GM21390 (cell line): ENCODE data around the gene KLK15.

Experiments used
- ATAC-seq: cut with Tn5 transposase; IDR thresholded peaks from one replicate; pipeline ENCODE4 v1.9.1; 2021; ENCODE audit not compliant: unreplicated experiment

The KLK15 gene, protein sequence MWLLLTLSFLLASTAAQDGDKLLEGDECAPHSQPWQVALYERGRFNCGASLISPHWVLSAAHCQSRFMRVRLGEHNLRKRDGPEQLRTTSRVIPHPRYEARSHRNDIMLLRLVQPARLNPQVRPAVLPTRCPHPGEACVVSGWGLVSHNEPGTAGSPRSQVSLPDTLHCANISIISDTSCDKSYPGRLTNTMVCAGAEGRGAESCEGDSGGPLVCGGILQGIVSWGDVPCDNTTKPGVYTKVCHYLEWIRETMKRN

DNA sequence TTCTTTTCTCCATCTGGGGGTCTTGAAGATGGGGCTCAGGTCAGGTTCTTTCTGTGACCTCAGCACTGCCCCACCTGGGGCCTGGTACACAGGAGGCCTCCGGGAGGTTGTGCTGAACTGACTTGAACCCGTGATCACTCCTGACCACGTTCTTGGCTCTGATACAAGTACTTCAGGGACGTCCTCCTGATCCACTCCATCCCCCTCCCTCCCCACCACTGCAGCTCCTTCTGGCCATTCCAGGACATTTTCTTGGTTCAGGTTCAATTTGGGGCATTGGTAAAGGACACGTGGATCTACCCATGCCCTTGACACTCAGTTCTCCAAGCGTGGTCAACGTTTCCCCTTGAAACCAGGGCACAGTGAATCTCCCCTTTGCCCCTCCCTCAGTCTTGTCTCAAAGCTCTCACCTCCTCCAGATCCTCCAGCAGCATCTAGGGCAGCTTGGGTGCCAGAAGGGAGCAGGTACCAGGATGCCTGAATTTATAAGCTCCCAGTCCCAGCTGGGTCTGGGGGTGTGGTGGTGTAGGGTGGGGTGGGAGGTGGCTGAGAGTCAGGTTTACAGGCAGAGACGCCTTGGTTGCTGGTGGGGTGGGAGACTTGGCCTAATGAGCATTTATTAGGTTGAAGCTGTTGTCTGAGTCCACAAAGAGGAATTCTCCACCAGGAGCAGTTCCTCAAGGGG is at the start of gene KLK15:
TSS of gene KLK15 (minus strand) at position 458 of the 685 bp plus-strand sequence. CDS start 2,082 bp downstream, outside the sequence.
- ATAC-seq, result no peak

DNA sequence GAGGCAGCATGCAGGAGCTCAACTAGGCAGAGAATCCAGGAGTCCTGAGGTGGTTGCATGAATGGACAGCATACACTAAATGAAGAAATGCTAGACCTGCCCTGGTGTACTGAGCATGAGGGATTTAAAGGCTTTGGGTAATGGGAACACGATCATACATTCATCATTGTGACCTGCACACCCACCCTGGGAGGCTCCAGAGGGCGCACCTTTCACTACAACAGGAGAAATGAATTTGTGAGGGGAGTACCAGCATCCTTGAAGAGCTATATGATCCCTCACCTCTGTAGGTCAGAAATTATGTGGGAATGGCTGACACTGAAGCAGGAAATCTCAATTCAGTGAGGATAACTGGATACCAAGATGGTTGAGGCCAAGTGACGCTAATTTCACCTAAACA is 48.8 kb upstream of the KLK15 start:
- ATAC-seq, result no peak

DNA sequence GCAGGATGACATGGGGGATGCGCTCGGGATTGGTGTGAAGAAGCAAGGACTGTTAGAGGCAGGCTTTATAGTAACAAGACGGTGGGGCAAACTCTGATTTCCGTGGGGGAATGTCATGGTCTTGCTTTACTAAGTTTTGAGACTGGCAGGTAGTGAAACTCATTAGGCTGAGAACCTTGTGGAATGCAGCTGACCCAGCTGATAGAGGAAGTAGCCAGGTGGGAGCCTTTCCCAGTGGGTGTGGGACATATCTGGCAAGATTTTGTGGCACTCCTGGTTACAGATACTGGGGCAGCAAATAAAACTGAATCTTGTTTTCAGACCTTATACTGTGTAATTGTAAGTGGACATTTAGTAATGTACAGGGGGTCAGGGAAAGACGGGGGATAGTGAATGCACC is 46.9 kb upstream of the KLK15 start:
- ATAC-seq, result no peak

DNA sequence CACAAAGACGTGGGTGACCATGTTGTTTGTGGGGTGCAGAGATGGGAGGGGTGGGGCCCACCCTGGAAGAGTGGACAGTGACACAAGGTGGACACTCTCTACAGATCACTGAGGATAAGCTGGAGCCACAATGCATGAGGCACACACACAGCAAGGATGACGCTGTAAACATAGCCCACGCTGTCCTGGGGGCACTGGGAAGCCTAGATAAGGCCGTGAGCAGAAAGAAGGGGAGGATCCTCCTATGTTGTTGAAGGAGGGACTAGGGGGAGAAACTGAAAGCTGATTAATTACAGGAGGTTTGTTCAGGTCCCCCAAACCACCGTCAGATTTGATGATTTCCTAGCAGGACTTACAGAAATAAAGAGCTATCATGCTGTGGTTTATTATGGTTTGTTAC is 45.5 kb upstream of the KLK15 start:
- ATAC-seq, result no peak

DNA sequence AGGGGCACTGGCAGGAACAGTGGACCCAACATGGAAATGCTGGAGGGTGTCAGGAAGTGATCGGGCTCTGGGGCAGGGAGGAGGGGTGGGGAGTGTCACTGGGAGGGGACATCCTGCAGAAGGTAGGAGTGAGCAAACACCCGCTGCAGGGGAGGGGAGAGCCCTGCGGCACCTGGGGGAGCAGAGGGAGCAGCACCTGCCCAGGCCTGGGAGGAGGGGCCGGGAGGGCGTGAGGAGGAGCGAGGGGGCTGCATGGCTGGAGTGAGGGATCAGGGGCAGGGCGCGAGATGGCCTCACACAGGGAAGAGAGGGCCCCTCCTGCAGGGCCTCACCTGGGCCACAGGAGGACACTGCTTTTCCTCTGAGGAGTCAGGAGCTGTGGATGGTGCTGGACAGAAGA is 44.0 kb upstream of the KLK15 start:
- ATAC-seq, result no peak

DNA sequence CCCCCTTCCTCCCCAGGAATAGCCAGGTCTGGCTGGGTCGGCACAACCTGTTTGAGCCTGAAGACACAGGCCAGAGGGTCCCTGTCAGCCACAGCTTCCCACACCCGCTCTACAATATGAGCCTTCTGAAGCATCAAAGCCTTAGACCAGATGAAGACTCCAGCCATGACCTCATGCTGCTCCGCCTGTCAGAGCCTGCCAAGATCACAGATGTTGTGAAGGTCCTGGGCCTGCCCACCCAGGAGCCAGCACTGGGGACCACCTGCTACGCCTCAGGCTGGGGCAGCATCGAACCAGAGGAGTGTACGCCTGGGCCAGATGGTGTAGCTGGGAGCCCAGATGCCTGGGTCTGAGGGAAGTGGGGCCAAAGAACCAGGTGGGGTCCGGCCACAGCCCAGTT is 43.1 kb upstream of the KLK15 start:
- no peak for ATAC-seq

DNA sequence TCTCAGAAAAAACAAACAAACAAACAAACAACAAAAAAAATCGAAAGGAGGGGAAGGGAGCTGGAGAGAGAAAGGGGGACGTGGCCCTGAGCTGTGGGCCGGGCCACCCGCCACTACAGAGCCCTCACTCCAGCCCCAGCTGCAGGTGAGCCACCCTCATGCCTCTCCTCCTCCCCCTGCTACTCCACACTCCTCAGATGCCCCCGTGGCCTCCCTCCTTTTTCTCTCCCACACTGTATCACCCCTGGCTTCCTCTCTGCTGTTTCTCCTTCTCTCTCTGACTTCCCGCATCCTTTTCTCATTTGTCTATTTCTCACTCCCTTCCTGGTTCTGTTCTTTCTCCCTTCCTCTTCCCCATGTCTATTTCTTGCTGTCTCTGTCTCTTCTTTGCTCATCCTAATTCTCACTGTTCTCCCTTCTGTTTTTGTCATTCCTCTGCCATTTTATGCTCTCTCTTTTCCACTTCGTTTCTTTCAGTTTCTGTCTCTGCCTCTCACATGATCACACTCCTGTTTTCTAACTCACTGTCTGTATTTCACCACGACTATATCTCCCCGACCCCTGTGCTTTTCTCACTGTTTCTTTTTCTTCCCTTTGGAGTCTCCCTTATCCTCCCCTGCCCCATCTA is 42.5 kb upstream of the KLK15 start:
- ATAC-seq, result no peak

DNA sequence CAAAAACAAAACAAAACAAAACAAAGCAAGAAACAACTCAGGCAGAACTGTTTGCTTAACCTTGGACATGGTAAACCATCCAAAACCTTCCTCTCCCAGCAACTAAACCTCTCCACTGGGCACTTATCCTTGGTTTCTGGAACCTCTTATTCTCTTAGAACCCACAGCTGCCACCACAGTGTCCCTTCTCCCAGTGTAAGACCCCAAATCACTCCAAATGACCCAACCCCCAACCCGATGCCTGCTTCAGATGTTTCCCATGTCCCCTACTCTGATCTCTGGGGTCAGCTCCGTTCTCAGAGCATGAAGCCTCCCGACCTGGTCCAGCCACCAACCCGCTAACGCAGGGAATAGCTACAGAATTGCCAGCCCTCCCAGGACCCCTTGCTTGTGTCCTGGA is 40.8 kb upstream of the KLK15 start:
- no peak for ATAC-seq

DNA sequence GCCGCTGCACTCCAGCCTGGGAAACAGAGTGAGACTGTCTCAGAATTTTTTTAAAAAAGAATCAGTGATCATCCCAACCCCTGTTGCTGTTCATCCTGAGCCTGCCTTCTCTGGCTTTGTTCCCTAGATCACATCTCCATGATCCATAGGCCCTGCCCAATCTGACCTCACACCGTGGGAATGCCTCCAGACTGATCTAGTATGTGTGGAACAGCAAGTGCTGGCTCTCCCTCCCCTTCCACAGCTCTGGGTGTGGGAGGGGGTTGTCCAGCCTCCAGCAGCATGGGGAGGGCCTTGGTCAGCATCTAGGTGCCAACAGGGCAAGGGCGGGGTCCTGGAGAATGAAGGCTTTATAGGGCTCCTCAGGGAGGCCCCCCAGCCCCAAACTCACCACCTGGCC is 39.7 kb upstream of the KLK15 start, which contains the start of gene KLK2:
TSS of gene KLK2 (plus strand) at position 384 of the 400 bp plus-strand sequence. CDS start 35 bp downstream, outside the sequence.
- ATAC-seq, result no peak

DNA sequence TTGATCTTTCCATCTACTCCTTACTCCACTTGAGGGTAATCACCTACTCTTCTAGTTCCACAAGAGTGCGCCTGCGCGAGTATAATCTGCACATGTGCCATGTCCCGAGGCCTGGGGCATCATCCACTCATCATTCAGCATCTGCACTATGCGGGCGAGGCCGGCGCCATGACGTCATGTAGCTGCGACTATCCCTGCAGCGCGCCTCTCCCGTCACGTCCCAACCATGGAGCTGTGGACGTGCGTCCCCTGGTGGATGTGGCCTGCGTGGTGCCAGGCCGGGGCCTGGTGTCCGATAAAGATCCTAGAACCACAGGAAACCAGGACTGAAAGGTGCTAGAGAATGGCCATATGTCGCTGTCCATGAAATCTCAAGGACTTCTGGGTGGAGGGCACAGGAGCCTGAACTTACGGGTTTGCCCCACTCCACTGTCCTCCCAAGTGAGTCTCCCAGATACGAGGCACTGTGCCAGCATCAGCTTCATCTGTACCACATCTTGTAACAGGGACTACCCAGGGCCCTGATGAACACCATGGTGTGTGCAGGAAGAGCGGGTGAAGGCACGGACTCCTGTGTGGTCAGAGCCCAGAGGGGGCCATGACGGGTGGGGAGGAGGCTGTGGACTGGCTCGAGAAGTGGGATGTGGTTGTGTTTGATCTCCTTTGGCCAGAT is 37.2 kb upstream of the KLK15 start:
- ATAC-seq, result no peak

DNA sequence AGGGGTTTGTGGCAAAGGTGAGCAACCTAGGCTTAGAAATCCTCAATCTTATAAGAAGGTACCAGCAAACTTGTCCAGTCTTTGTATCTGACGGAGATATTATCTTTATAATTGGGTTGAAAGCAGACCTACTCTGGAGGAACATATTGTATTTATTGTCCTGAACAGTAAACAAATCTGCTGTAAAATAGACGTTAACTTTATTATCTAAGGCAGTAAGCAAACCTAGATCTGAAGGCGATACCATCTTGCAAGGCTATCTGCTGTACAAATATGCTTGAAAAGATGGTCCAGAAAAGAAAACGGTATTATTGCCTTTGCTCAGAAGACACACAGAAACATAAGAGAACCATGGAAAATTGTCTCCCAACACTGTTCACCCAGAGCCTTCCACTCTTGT is 36.1 kb upstream of the KLK15 start:
- ATAC-seq, result no peak

DNA sequence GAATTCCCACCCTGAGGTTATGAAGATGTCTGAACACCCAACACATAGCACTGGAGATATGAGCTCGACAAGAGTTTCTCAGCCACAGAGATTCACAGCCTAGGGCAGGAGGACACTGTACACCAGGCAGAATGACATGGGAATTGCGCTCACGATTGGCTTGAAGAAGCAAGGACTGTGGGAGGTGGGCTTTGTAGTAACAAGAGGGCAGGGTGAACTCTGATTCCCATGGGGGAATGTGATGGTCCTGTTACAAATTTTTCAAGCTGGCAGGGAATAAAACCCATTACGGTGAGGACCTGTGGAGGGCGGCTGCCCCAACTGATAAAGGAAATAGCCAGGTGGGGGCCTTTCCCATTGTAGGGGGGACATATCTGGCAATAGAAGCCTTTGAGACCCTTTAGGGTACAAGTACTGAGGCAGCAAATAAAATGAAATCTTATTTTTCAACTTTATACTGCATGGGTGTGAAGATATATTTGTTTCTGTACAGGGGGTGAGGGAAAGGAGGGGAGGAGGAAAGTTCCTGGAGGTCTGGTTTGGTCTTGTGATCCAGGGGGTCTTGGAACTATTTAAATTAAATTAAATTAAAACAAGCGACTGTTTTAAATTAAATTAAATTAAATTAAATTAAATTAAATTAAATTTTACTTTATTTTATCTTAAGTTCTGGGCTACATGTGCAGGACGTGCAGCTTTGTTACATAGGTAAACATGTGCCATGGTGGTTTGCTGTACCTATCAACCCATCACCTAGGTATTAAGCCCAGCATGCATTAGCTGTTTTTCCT is 28.3 kb upstream of the KLK15 start:
- no peak for ATAC-seq

DNA sequence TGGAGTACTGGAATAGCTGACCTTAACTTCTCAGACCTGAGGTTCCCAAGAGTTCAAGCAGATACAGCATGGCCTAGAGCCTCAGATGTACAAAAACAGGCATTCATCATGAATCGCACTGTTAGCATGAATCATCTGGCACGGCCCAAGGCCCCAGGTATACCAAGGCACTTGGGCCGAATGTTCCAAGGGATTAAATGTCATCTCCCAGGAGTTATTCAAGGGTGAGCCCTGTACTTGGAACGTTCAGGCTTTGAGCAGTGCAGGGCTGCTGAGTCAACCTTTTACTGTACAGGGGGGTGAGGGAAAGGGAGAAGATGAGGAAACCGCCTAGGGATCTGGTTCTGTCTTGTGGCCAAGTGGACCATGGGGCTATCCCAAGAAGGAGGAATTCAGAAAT is 27.6 kb upstream of the KLK15 start:
- ATAC-seq, result no peak

DNA sequence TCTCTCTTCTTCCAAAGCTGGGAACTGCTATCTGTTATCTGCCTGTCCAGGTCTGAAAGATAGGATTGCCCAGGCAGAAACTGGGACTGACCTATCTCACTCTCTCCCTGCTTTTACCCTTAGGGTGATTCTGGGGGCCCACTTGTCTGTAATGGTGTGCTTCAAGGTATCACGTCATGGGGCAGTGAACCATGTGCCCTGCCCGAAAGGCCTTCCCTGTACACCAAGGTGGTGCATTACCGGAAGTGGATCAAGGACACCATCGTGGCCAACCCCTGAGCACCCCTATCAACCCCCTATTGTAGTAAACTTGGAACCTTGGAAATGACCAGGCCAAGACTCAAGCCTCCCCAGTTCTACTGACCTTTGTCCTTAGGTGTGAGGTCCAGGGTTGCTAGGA is 26.5 kb upstream of the KLK15 start:
- no peak for ATAC-seq

DNA sequence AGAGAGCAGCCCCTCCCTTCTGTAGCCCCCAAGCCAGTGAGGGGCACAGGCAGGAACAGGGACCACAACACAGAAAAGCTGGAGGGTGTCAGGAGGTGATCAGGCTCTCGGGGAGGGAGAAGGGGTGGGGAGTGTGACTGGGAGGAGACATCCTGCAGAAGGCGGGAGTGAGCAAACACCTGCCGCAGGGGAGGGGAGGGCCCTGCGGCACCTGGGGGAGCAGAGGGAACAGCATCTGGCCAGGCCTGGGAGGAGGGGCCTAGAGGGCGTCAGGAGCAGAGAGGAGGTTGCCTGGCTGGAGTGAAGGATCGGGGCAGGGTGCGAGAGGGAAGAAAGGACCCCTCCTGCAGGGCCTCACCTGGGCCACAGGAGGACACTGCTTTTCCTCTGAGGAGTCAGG is 25.5 kb upstream of the KLK15 start:
- ATAC-seq, result no peak

DNA sequence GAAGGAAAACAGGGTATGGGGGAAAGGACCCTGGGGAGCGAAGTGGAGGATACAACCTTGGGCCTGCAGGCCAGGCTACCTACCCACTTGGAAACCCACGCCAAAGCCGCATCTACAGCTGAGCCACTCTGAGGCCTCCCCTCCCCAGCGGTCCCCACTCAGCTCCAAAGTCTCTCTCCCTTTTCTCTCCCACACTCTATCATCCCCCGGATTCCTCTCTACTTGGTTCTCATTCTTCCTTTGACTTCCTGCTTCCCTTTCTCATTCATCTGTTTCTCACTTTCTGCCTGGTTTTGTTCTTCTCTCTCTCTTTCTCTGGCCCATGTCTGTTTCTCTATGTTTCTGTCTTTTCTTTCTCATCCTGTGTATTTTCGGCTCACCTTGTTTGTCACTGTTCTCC is 24.0 kb upstream of the KLK15 start:
- ATAC-seq, result no peak

DNA sequence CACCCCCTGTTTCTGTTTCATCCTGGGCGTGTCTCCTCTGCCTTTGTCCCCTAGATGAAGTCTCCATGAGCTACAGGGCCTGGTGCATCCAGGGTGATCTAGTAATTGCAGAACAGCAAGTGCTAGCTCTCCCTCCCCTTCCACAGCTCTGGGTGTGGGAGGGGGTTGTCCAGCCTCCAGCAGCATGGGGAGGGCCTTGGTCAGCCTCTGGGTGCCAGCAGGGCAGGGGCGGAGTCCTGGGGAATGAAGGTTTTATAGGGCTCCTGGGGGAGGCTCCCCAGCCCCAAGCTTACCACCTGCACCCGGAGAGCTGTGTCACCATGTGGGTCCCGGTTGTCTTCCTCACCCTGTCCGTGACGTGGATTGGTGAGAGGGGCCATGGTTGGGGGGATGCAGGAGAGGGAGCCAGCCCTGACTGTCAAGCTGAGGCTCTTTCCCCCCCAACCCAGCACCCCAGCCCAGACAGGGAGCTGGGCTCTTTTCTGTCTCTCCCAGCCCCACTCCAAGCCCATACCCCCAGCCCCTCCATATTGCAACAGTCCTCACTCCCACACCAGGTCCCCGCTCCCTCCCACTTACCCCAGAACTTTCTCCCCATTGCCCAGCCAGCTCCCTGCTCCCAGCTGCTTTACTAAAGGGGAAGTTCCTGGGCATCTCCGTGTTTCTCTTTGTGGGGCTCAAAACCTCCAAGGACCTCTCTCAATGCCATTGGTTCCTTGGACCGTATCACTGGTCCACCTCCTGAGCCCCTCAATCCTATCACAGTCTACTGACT is 21.4 kb upstream of the KLK15 start, which contains the start of gene KLK3:
TSS of gene KLK3 (plus strand) at position 280 of the 775 bp plus-strand sequence. CDS start at position 321, 41 bp downstream.
- ATAC-seq, result no peak

DNA sequence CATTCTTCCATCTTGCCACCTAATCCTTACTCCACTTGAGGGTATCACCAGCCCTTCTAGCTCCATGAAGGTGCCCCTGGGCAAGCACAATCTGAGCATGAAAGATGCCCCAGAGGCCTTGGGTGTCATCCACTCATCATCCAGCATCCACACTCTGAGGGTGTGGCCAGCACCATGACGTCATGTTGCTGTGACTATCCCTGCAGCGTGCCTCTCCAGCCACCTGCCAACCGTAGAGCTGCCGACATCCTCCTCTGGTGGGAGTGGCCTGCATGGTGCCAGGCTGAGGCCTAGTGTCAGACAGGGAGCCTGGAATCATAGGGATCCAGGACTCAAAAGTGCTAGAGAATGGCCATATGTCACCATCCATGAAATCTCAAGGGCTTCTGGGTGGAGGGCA is 18.2 kb upstream of the KLK15 start:
- ATAC-seq, result no peak

DNA sequence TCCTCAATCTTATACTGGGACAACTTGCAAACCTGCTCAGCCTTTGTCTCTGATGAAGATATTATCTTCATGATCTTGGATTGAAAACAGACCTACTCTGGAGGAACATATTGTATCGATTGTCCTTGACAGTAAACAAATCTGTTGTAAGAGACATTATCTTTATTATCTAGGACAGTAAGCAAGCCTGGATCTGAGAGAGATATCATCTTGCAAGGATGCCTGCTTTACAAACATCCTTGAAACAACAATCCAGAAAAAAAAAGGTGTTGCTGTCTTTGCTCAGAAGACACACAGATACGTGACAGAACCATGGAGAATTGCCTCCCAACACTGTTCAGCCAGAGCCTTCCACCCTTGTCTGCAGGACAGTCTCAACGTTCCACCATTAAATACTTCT is 17.4 kb upstream of the KLK15 start:
- ATAC-seq, result no peak

DNA sequence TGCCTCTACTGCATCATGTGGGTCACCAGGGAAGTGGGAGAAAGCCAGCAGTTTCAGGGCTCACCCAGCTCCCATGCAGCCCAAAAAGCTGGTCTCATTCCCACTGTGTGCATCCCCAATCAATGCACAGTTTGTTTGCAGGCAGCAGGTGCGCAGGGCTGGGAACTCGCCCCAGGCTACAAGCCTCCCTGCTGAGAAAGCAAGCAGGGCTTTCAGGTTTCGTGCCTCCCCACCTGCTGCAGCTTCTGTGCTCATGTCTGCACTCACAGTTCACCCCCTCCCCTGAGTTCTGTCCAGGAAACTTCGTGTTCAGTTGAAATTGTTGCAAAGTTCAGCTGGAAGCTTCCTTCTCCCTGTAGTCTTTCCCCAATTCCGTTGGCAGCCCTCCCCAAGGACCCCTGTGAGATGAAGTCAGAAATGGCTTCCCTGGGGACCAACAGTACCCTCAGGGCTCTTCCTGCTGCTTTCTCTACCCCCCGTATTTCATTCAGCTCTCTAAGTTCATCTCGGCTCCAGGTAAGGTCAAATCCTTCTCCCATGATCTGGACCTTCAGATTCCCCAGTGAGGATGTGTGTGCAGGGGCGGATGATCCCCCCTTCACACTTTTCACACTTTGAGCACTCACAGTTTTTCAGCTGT is 11.0 kb upstream of the KLK15 start:
- ATAC-seq, result no peak
